IMR-90 (cell line): ENCODE data around the gene HEXIM1. TPM values are rescaled to one million over a fixed set of nuclear protein-coding genes. Genes with fewer than 3 reads are reported as not detected.
A peak's percentile ranks its signal among the peaks of the same experiment; 100 is the strongest.

Experiments
- ATAC-seq: fragments of 200-7000 bp; cut with Tn5 transposase; 2 replicates; pipeline ENCODE4 v1.9.1; 2020; ENCODE audit warnings: low read depth, mild to moderate bottlenecking, moderate library complexity
- BruUV-seq: library from RNA; stranded (reverse); fragments of 400-500 nt; replicated peaks from 2 replicates; lab custom pipeline; 2021; lab: Mats Ljungman, UMichigan
- CTCF ChIA-PET: fragments of 300-600 bp; formaldehyde crosslinking; extraction: SDS; loops from one replicate; lab custom pipeline; 2021; ENCODE audit warnings: antibody characterized with exemption; lab: Yijun Ruan, JAX
- POLR2A ChIA-PET: fragments of 300-600 bp; sonication (Branson Sonifier 250); formaldehyde crosslinking; loops from one replicate; lab custom pipeline; 2022; ENCODE audit warnings: antibody characterized with exemption; ENCODE audit not compliant: unreplicated experiment; lab: Charles Lee
- DNase-seq: peaks from one replicate; pipeline ENCODE4 v3.0.0; 2013
- H2AFZ ChIP-seq: replicated peaks from 2 replicates; pipeline ENCODE3; 2013; ENCODE audit warnings: low read length, mild to moderate bottlenecking; ENCODE audit not compliant: poor library complexity
- H2AK5ac ChIP-seq: 2 replicates; pipeline ENCODE4 v1.6.1; 2013; ENCODE audit warnings: low read depth, low read length, inconsistent platforms
- H2AK9ac ChIP-seq: replicated peaks from 2 replicates; pipeline ENCODE3; 2013; ENCODE audit warnings: mild to moderate bottlenecking, low read depth, low read length, moderate library complexity; ENCODE audit not compliant: poor library complexity
- H2BK120ac ChIP-seq: 2 replicates; pipeline ENCODE4 v1.6.1; 2013; ENCODE audit warnings: low read depth, low read length, inconsistent platforms
- H2BK15ac ChIP-seq: 3 replicates; pipeline ENCODE4 v1.6.1; 2013; ENCODE audit warnings: low read depth, low read length, inconsistent platforms
- H2BK20ac ChIP-seq: 2 replicates; pipeline ENCODE4 v1.6.1; 2013; ENCODE audit warnings: low read depth, mild to moderate bottlenecking, inconsistent platforms, low read length, moderate library complexity
- H2BK5ac ChIP-seq: 2 replicates; pipeline ENCODE4 v1.6.1; 2013; ENCODE audit warnings: mild to moderate bottlenecking, low read depth, low read length, inconsistent platforms; ENCODE audit not compliant: poor library complexity, severe bottlenecking
- H3K14ac ChIP-seq: replicated peaks from 2 replicates; pipeline ENCODE4 v1.6.1; 2013; ENCODE audit warnings: low read depth, low read length, inconsistent platforms
- H3K18ac ChIP-seq: 2 replicates; pipeline ENCODE4 v1.6.1; 2013; ENCODE audit warnings: low read depth, low read length, control low read depth
- H3K23ac ChIP-seq: 2 replicates; pipeline ENCODE4 v1.6.1; 2013; ENCODE audit warnings: low read depth, low read length, inconsistent platforms
- H3K27ac ChIP-seq: 2 replicates; pipeline ENCODE4 v1.5.1; 2013; ENCODE audit warnings: mild to moderate bottlenecking, control low read depth, low read length; ENCODE audit not compliant: insufficient read depth
- H3K27me3 ChIP-seq: 2 replicates; pipeline ENCODE4 v1.6.1; 2013; ENCODE audit warnings: low read length; ENCODE audit not compliant: control insufficient read depth, insufficient read depth
- H3K36me3 ChIP-seq: 2 replicates; pipeline ENCODE4 v1.6.1; 2013; ENCODE audit warnings: low read length, mixed read lengths; ENCODE audit not compliant: control insufficient read depth, insufficient read depth
- H3K4ac ChIP-seq: 2 replicates; pipeline ENCODE4 v1.6.1; 2013; ENCODE audit warnings: low read depth, low read length, inconsistent platforms
- H3K4me1 ChIP-seq: 2 replicates; pipeline ENCODE4 v1.6.1; 2013; ENCODE audit warnings: low read length, mixed read lengths; ENCODE audit not compliant: control insufficient read depth, insufficient read depth
- H3K4me2 ChIP-seq: 2 replicates; pipeline ENCODE4 v1.6.1; 2013; ENCODE audit warnings: low read depth, mild to moderate bottlenecking, control low read depth, low read length, moderate library complexity
- H3K4me3 ChIP-seq: 2 replicates; pipeline ENCODE4 v1.5.1; 2013; ENCODE audit warnings: low read depth, mild to moderate bottlenecking, control low read depth, low read length, moderate library complexity; ENCODE audit not compliant: insufficient read depth
- H3K56ac ChIP-seq: 2 replicates; pipeline ENCODE4 v1.6.1; 2013; ENCODE audit warnings: low read length, inconsistent platforms; ENCODE audit not compliant: insufficient read depth; ENCODE audit errors: extremely low read depth
- H3K79me1 ChIP-seq, 2 experiments: 2 replicates each; pipeline ENCODE4 v1.6.1; 2013; ENCODE audit warnings: low read length in 2 of 2, inconsistent platforms in 1 of 2, low read depth in 1 of 2
- H3K9ac ChIP-seq: 2 replicates; pipeline ENCODE4 v1.6.1; 2013; ENCODE audit warnings: low read depth, low read length, control low read depth
- H3K9me1 ChIP-seq: 2 replicates; pipeline ENCODE4 v1.6.1; 2013; ENCODE audit warnings: low read length, inconsistent platforms; ENCODE audit not compliant: insufficient read depth
- H3K9me3 ChIP-seq: 2 replicates; pipeline ENCODE4 v1.6.1; 2013; ENCODE audit warnings: low read length; ENCODE audit not compliant: control insufficient read depth, insufficient read depth
- H4K20me1 ChIP-seq: 2 replicates; pipeline ENCODE4 v1.6.1; 2013; ENCODE audit warnings: low read length, inconsistent platforms; ENCODE audit not compliant: insufficient read depth
- H4K5ac ChIP-seq: 2 replicates; pipeline ENCODE4 v1.6.1; 2013; ENCODE audit warnings: mild to moderate bottlenecking, low read depth, low read length, control low read depth
- H4K8ac ChIP-seq, 2 experiments: 2 replicates each; pipeline ENCODE4 v1.6.1; 2013; ENCODE audit warnings: low read depth in 2 of 2, low read length in 2 of 2, control low read depth in 1 of 2, inconsistent platforms in 1 of 2
- H4K91ac ChIP-seq: 2 replicates; pipeline ENCODE4 v1.6.1; 2013; ENCODE audit warnings: low read depth, low read length, inconsistent platforms; ENCODE audit not compliant: insufficient read depth
- BHLHE40 ChIP-seq: fragments of 150-350 bp; IDR thresholded peaks from 2 replicates; pipeline ENCODE4 v1.6.1; 2016; ENCODE audit warnings: mild to moderate bottlenecking, low read depth, low read length
- CEBPB ChIP-seq: IDR thresholded peaks from 2 replicates; pipeline ENCODE4 v1.6.1; 2012; ENCODE audit warnings: low read depth, low read length, improper control_type of control experiment
- CHD1 ChIP-seq: IDR thresholded peaks from 2 replicates; pipeline ENCODE4 v1.6.1; 2012; ENCODE audit warnings: low read depth, low read length, improper control_type of control experiment
- FOS ChIP-seq: fragments of 150-350 bp; IDR thresholded peaks from 2 replicates; pipeline ENCODE4 v1.6.1; 2016; ENCODE audit warnings: low read depth, low read length
- MAFK ChIP-seq: IDR thresholded peaks from 2 replicates; pipeline ENCODE4 v1.6.1; 2012; ENCODE audit warnings: low read depth, low read length, improper control_type of control experiment
- MAZ ChIP-seq: IDR thresholded peaks from 2 replicates; pipeline ENCODE4 v1.6.1; 2012; ENCODE audit warnings: low read depth, mild to moderate bottlenecking, low read length, improper control_type of control experiment, moderate library complexity, borderline replicate concordance
- MXI1 ChIP-seq: IDR thresholded peaks from 2 replicates; pipeline ENCODE4 v1.6.1; 2012; ENCODE audit warnings: low read depth, mild to moderate bottlenecking, low read length, moderate library complexity, borderline replicate concordance
- NFE2L2 ChIP-seq: fragments of 150-350 bp; IDR thresholded peaks from 2 replicates; pipeline ENCODE4 v1.6.1; 2016; ENCODE audit warnings: low read depth, mild to moderate bottlenecking, low read length
- POLR2A ChIP-seq: IDR thresholded peaks from 2 replicates; pipeline ENCODE4 v1.6.1; 2012; ENCODE audit warnings: mild to moderate bottlenecking, low read depth, low read length
- RAD21 ChIP-seq: IDR thresholded peaks from 2 replicates; pipeline ENCODE4 v1.6.1; 2012; ENCODE audit warnings: low read length, improper control_type of control experiment
- RCOR1 ChIP-seq: IDR thresholded peaks from 2 replicates; pipeline ENCODE4 v1.6.1; 2012; ENCODE audit warnings: mild to moderate bottlenecking, low read length, improper control_type of control experiment; ENCODE audit not compliant: insufficient replicate concordance
- SMC3 ChIP-seq: fragments of 150-350 bp; IDR thresholded peaks from 2 replicates; pipeline ENCODE4 v1.6.1; 2016; ENCODE audit warnings: low read depth, mild to moderate bottlenecking, antibody characterized with exemption, low read length, moderate library complexity
- WGBS, 2 experiments: methylation state at CpG; one replicate each; pipeline versions ENCODE4 v1.1.5 to v1.1.7; 2013; ENCODE audit warnings: missing lambda C conversion rate in 2 of 2; ENCODE audit not compliant: insufficient read length in 1 of 2; ENCODE audit errors: extremely low coverage in 2 of 2; 5-methylcytosine and 5-hydroxymethylcytosine counted together
- dilution Hi-C: fragments of 300-500 bp; cut with HindIII; formaldehyde crosslinking; loops from one replicate; pipeline ENCODE4 v1.14.3; 2018; ENCODE audit warnings: low sequenced_read_pairs; ENCODE audit not compliant: unreplicated experiment
- in situ Hi-C: fragments of 300-500 bp; cut with MboI; formaldehyde crosslinking; loops from 3 replicates; pipeline ENCODE4 v1.14.3; 2019; ENCODE audit warnings: low sequenced_read_pairs, inconsistent platforms, mixed read lengths
- intact Hi-C: fragments of 100-400 bp; cut with micrococcal nuclease; formaldehyde crosslinking; loops from 2 replicates; pipeline ENCODE4 v1.10.0; 2022
- polyA plus RNA-seq, 3 experiments: library from polyadenylated mRNA; depleted of rRNA; stranded (reverse); fragments of >200 nt; gene quantifications; 2 replicates each; pipeline ENCODE4 v1.2.3, GENCODE V29; 2012; ENCODE audit warnings: low replicate concordance in 1 of 3
- total RNA-seq: library from RNA; depleted of rRNA; stranded (reverse); fragments of >200 nt; gene quantifications from 2 replicates; pipeline ENCODE4 v1.2.3, GENCODE V29; 2012
- TF ChIP-seq, protein P1 (sequence below): conservative IDR thresholded peaks from 2 replicates; pipeline ENCODE4 v1.5.1; 2012; ENCODE audit warnings: mild to moderate bottlenecking, low read depth, low read length, improper control_type of control experiment
- TF ChIP-seq, protein P2 (sequence below): fragments of 150-350 bp; IDR thresholded peaks from 2 replicates; pipeline ENCODE4 v1.6.1; 2017; ENCODE audit warnings: mild to moderate bottlenecking, antibody characterized with exemption, low read length, low read depth
- TF ChIP-seq, protein P3 (sequence below): fragments of 150-350 bp; IDR thresholded peaks from 2 replicates; pipeline ENCODE4 v1.6.1; 2016; ENCODE audit warnings: low read depth, mild to moderate bottlenecking, low read length, moderate library complexity, borderline replicate concordance

Gene HEXIM1
- total and polyA plus RNA-seq, 2 of the 4 experiments (the other 2 are of a cell fraction), result 5.9 to 14.5 TPM

DNA sequence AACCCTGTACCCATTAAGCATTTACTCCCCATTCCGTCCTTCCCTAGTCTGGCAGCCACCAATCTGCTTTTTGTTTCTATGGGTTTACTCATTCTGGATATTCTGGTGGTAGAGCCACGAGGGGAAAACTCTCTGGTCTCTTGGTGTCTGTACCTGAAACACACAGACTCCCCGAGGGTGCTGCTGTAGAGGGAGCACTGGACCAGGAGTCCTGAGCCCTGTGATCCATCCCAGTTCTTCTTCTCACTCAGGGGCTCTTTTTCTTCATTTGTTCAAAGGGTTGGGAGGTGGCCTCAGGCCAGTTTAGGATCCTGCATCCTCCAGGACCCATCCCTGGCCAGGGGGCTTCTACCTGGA, 27.5 kb downstream of the HEXIM1 start:
- no CpG with 5 or more reads among the region's 3 CpGs for WGBS, 2 experiments
- peak overlapping the region in 1 of 2 experiments; percentile 86; a peak in 1 of 4 replicates for H4K8ac ChIP-seq
- TF ChIP-seq RCOR1, result no peak
- TF ChIP-seq RAD21, result no peak
- no peak for TF ChIP-seq NFE2L2
- TF ChIP-seq POLR2A, result no peak
- no peak for TF ChIP-seq SMC3
- no peak for TF ChIP-seq CEBPB
- TF ChIP-seq FOS, result no peak
- TF ChIP-seq, protein P1, sequence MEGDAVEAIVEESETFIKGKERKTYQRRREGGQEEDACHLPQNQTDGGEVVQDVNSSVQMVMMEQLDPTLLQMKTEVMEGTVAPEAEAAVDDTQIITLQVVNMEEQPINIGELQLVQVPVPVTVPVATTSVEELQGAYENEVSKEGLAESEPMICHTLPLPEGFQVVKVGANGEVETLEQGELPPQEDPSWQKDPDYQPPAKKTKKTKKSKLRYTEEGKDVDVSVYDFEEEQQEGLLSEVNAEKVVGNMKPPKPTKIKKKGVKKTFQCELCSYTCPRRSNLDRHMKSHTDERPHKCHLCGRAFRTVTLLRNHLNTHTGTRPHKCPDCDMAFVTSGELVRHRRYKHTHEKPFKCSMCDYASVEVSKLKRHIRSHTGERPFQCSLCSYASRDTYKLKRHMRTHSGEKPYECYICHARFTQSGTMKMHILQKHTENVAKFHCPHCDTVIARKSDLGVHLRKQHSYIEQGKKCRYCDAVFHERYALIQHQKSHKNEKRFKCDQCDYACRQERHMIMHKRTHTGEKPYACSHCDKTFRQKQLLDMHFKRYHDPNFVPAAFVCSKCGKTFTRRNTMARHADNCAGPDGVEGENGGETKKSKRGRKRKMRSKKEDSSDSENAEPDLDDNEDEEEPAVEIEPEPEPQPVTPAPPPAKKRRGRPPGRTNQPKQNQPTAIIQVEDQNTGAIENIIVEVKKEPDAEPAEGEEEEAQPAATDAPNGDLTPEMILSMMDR, result no peak
- TF ChIP-seq MAFK, result no peak
- TF ChIP-seq, protein P2, sequence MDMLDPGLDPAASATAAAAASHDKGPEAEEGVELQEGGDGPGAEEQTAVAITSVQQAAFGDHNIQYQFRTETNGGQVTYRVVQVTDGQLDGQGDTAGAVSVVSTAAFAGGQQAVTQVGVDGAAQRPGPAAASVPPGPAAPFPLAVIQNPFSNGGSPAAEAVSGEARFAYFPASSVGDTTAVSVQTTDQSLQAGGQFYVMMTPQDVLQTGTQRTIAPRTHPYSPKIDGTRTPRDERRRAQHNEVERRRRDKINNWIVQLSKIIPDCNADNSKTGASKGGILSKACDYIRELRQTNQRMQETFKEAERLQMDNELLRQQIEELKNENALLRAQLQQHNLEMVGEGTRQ, result no peak
- TF ChIP-seq BHLHE40, result no peak
- TF ChIP-seq MXI1, result no peak
- TF ChIP-seq, protein P3, sequence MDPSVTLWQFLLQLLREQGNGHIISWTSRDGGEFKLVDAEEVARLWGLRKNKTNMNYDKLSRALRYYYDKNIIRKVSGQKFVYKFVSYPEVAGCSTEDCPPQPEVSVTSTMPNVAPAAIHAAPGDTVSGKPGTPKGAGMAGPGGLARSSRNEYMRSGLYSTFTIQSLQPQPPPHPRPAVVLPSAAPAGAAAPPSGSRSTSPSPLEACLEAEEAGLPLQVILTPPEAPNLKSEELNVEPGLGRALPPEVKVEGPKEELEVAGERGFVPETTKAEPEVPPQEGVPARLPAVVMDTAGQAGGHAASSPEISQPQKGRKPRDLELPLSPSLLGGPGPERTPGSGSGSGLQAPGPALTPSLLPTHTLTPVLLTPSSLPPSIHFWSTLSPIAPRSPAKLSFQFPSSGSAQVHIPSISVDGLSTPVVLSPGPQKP, result no peak
- TF ChIP-seq MAZ, result no peak
- TF ChIP-seq CHD1, result no peak
- in situ Hi-C loops (no loop called here), dilution Hi-C loops (no loop called here), intact Hi-C loops (no loop called here)
- H3K18ac ChIP-seq, result no peak overlapping the region
- no peak overlapping the region for H3K27ac ChIP-seq
- no peak overlapping the region for H3K56ac ChIP-seq
- peaks cover 0 to 19% of the 10 kb centered on the region in 2 experiments; a peak in 1 of 4 replicates for H3K79me1 ChIP-seq
- no TSS peak for BruUV-seq
- H2BK5ac ChIP-seq, result no peak overlapping the region
- no peak overlapping the region for H3K4ac ChIP-seq
- H3K9ac ChIP-seq, result no peak overlapping the region
- H3K27me3 ChIP-seq, result no peaks in the 10 kb centered on the region
- no peaks in the 10 kb centered on the region for H3K9me3 ChIP-seq
- peaks cover 27% of the 10 kb centered on the region for H3K9me1 ChIP-seq
- peak overlapping the region; percentile 78; the same call in 1 of the 2 replicates for H3K14ac ChIP-seq
- H3K4me3 ChIP-seq, result no peak overlapping the region
- no peak overlapping the region for H3K4me2 ChIP-seq
- ChIA-PET CTCF (interaction anchor here (0.7 to 3.4 kb wide), 3 partner anchors 22 to 40 kb away, joined by 6 to 10 read pairs (median 9); partner anchors contain the start of gene ACBD4), POLR2A (no interaction called here)
- H2AK9ac ChIP-seq, result no peak overlapping the region
- DNase-seq (no peak), ATAC-seq (no peak)
- no peak overlapping the region for H2AK5ac ChIP-seq
- H3K23ac ChIP-seq, result no peak overlapping the region
- no peak overlapping the region for H4K91ac ChIP-seq
- H4K5ac ChIP-seq, result no peak overlapping the region
- H2BK120ac ChIP-seq, result no peak overlapping the region
- peak overlapping the region; percentile 79 for H2AFZ ChIP-seq
- peaks cover 26% of the 10 kb centered on the region for H3K4me1 ChIP-seq
- no peaks in the 10 kb centered on the region for H3K36me3 ChIP-seq
- 0 out of 2 replicates have a peak overlapping the region, but pooled peaks have one; percentile 24 for H2BK20ac ChIP-seq
- no peak overlapping the region for H2BK15ac ChIP-seq
- H4K20me1 ChIP-seq, result no peaks in the 10 kb centered on the region
